NCI-H1417 (cell line): ENCODE data around the gene TAOK3.

ENCODE experiments used
- DNase-seq, 3 experiments: peaks; one replicate each; lab custom pipeline; 2025; lab: John Stamatoyannopoulos, UW

Gene TAOK3

GRCh38 chr12:118212606-118213005 lies 160.1 kb downstream of the TAOK3 start:
- DNase-seq: peak in 1 of 3 experiments; percentile 27

- DNase-seq: no peak
Observed at GRCh38 chr12:118206107-118206412, 166.6 kb downstream of the TAOK3 start.

- no peak for DNase-seq
Observed at GRCh38 chr12:118193958-118194357, 178.7 kb downstream of the TAOK3 start.

DNA sequence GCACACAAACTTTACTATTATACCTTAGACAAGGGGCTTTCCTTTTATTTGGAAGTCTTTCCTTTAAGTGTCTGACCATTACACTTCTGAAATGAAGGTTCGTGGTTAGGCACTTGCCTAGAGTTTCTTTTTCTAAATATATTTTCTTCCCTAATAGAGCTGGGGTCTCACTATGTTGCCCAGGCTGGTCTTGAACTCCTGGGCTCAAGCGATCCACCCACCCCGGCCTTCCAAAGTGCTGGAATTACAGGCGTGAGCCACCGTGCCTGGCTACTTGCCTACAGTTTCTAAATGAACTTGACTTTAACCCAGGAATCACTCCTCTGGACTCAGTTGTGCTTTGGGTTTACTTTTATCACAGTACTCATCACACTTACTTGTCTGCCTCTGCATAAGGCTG lies 179.2 kb downstream of the TAOK3 start:
- no peak for DNase-seq

- peak in 2 of 3 experiments; percentile 44 to 72 for DNase-seq
Observed at GRCh38 chr12:118190266-118190665, 182.4 kb downstream of the TAOK3 start.

DNA sequence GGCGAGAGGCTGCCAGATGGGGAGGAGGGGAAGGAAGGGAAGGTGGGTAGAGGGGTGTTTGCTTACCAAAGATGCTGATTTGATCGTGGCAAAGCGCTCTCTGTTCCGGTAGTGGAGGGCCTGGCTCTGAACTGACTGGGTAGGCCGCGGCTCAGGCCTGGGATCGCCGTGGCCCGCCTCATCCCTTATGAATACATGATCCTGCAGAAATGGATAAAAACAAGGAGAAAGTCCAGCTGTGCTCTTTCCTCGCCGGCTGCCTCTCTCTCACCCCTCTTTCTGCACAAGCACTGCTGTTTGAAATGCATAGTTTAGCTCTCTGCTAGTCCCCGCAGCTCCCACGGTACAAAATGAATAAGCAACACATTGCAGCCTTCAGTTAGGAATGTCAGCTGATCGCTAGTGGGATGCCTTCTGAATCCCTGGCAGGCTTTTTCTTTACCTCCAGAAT lies 182.9 kb downstream of the TAOK3 start:
- DNase-seq: peak in 2 of 3 experiments; percentile 71 to 83

- peak in 2 of 3 experiments; percentile 30 to 69 for DNase-seq
Observed at GRCh38 chr12:118188690-118189371, 183.9 kb downstream of the TAOK3 start.

GRCh38 chr12:118187751-118188435 lies 184.8 kb downstream of the TAOK3 start:
- no peak for DNase-seq

DNA sequence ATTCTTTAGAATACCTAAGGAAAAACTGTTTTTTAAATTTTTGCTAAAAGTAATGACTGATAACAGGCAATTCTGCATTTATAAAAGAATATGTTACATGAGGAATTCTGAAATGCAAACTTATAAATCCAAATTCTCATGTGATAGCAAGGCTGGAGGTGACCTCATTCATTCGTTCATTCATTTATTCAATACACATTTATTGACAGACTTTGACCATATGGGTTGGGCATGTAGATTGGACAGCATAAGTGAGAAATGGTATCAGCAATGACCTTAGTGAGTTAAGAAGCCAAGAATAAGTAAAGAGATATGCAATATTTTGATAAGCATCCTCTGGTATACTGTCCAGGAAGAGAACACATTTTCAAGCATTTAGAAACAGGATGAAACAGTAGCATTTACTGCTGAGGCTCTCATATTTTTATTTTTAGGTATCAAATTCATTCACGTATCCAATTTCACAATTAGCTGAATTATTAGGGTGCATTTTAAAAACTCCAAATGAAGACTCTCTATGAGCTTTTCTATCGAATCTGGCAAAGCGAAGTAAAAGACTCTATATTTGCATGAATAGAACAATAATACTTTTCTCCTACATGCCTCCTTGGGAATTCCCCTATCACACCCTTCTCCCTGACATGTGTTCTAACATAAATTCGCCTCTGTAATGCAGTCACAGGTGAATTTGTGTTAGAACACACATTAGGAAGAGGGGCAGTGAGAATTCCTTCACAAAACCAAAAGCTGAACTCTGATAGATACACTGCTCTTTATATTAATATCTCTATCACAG lies 186.9 kb downstream of the TAOK3 start:
- DNase-seq: no peak

DNA sequence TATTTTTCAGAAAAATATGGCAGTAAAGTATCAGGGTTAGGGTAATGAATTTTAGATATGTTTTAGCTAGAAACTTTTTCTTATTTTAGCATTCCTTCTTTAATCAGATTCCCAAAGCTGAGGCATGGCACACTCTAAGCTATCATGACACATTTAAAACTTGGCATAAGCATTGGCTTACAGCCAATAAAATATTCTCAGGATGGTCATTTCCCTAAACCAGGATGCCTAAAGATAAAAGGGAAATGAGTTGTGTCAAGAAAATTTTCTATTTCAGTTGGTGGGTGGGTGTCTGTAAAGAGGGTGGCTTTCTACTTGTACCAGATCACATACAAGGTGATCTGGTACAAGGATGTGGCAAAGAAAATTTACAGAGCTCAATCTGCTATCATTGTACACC lies 189.0 kb downstream of the TAOK3 start:
- DNase-seq: no peak

GRCh38 chr12:118183155-118183554 lies 189.6 kb downstream of the TAOK3 start:
- DNase-seq: no peak

GRCh38 chr12:118175823-118176447 lies 196.8 kb downstream of the TAOK3 start:
- DNase-seq: no peak

- no peak for DNase-seq
Observed at GRCh38 chr12:118166946-118167345, 205.8 kb downstream of the TAOK3 start.

GRCh38 chr12:118164798-118165486 lies 207.8 kb downstream of the TAOK3 start:
- peak in 2 of 3 experiments; percentile 11 to 49 for DNase-seq

DNA sequence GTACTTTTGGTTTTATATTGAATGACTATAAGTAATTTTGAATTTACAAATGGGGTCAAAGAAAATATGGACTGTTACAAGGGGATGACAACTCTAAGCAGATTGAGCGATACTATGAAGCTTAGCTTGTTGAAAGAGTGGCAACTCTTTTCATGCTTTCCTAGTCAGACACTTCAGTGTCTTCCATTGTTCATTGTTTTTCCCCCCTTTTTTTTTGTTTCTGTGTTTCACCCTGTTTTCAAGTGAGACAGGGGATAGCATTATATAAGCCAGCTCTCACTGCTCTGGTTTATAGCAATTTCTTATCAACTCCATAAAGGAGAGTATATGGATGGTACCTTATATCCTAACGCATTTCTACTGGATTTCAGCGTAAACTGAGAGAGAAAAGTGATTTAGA lies 212.2 kb downstream of the TAOK3 start:
- no peak for DNase-seq

GRCh38 chr12:118151755-118152154 lies 221.0 kb downstream of the TAOK3 start:
- DNase-seq: no peak

GRCh38 chr12:118150625-118151024 lies 222.1 kb downstream of the TAOK3 start:
- no peak for DNase-seq

- no peak for DNase-seq
Observed at GRCh38 chr12:118148287-118148686, 224.4 kb downstream of the TAOK3 start.

DNA sequence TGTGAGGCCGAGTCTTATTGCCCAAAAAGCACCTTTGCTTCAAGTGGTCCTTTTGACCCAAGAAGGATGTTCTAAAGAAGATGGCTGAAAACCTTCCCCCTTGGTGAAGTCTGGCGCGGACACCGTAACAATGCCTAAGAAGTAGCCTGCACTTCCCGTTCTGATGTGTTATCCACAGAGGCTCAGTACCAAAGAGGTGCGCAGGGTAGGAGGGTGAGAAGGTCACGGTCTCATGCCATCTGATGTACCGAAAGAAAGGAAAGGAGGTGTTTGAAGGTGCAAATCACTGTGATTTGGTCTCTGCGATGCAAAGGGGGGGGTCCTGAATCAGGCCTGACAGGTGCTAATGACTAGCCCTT lies 226.9 kb downstream of the TAOK3 start:
- DNase-seq: no peak

DNA sequence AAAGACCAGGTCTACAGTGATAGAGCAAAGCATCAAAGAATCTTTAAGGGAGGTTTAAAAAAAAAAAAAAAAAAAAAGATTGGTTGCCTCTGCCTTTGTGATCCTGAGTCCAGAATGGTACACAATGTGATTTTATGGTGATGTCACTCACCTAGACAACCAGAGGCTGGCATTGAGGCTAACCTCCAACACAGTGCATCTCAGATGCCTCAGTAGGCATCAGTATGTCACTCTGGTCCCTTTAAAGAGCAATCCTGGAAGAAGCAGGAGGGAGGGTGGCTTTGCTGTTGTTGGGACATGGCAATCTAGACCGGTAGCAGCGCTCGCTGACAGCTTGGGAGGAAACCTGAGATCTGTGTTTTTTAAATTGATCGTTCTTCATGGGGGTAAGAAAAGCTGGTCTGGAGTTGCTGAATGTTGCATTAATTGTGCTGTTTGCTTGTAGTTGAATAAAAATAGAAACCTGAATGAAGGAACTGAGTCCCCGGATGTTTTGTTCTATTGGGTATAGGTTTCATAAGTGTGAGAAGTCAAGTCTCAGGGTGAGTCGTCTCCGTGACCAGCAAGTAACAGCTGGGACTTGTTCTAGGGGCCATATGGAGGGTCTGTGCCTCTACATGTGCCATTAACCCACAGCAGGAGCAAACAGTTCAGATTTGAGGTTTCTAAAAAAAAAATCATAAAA lies 227.5 kb downstream of the TAOK3 start:
- DNase-seq: peak in 1 of 3 experiments; percentile 16

DNA sequence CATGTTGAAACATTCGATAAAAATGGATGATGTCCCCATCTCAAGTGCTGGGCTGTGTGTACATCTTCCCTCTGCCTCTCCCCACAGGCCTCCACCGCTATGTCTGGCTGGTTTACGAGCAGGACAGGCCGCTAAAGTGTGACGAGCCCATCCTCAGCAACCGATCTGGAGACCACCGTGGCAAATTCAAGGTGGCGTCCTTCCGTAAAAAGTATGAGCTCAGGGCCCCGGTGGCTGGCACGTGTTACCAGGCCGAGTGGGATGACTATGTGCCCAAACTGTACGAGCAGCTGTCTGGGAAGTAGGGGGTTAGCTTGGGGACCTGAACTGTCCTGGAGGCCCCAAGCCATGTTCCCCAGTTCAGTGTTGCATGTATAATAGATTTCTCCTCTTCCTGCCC lies 228.2 kb downstream of the TAOK3 start:
- no peak for DNase-seq
